HG03025 (cell line): ENCODE results near the gene GNAQ.

Source experiments
- ATAC-seq: cut with Tn5 transposase; IDR thresholded peaks from one replicate; pipeline ENCODE4 v1.9.1; 2021; ENCODE audit warnings: mild to moderate bottlenecking, moderate library complexity; ENCODE audit not compliant: unreplicated experiment, low FRiP score

Gene GNAQ

GRCh38 chr9:77856615-77857014, 175.0 kb downstream of the GNAQ start:
- ATAC-seq, result no peak

GRCh38 chr9:77854916-77855311, 176.7 kb downstream of the GNAQ start:
- no peak for ATAC-seq

- ATAC-seq, result no peak
Observed at GRCh38 chr9:77854258-77854915, 177.2 kb downstream of the GNAQ start.

- no peak for ATAC-seq
Observed at GRCh38 chr9:77853716-77854115, 177.9 kb downstream of the GNAQ start.

GRCh38 chr9:77851882-77852595, 179.6 kb downstream of the GNAQ start:
- no peak for ATAC-seq

GRCh38 chr9:77848897-77849296, 182.7 kb downstream of the GNAQ start:
- no peak for ATAC-seq

- ATAC-seq, result no peak
Observed at GRCh38 chr9:77848404-77848803, 183.2 kb downstream of the GNAQ start.

GRCh38 chr9:77847626-77848025, 184.0 kb downstream of the GNAQ start:
- no peak for ATAC-seq

GRCh38 chr9:77847059-77847499, 184.5 kb downstream of the GNAQ start:
- no peak for ATAC-seq

- no peak for ATAC-seq
Observed at GRCh38 chr9:77844415-77844814, 187.2 kb downstream of the GNAQ start.

GRCh38 chr9:77843871-77844155, 187.8 kb downstream of the GNAQ start:
- ATAC-seq, result no peak

- no peak for ATAC-seq
Observed at GRCh38 chr9:77843076-77843870, 188.3 kb downstream of the GNAQ start.

- peak; percentile 89 for ATAC-seq
Observed at GRCh38 chr9:77841739-77842386, 189.7 kb downstream of the GNAQ start.

- no peak for ATAC-seq
Observed at GRCh38 chr9:77839459-77840140, 192.0 kb downstream of the GNAQ start.

- ATAC-seq, result no peak
Observed at GRCh38 chr9:77838986-77839385, 192.6 kb downstream of the GNAQ start.

- no peak for ATAC-seq
Observed at GRCh38 chr9:77834898-77835488, 196.6 kb downstream of the GNAQ start.

- ATAC-seq, result no peak
Observed at GRCh38 chr9:77833561-77834429, 197.8 kb downstream of the GNAQ start.

GRCh38 chr9:77832639-77833038, 199.0 kb downstream of the GNAQ start:
- no peak for ATAC-seq

- ATAC-seq, result no peak
Observed at GRCh38 chr9:77831781-77832180, 199.8 kb downstream of the GNAQ start.
